Calu3 (cell line): ENCODE results near the gene LGR5. TPM values are rescaled to one million over a fixed set of nuclear protein-coding genes. Genes with fewer than 3 reads are reported as not detected.
"Not testable (repeated sequence)": the region's sequence is repeated elsewhere in the genome, so short reads cannot be mapped to it uniquely, and the experiment has no call there.

Experiments
- BruUV-seq: library from RNA; stranded (reverse); fragments of 400-500 nt; replicated peaks from 2 replicates; lab custom pipeline; 2021; lab: Mats Ljungman, UMichigan
- CTCF ChIA-PET: fragments of 300-600 bp; sonication (Branson Sonifier 250); formaldehyde crosslinking; loops from one replicate; lab custom pipeline; 2022; ENCODE audit warnings: antibody characterized with exemption; lab: Charles Lee
- DNase-seq: peaks from one replicate; pipeline ENCODE4 v3.0.0; 2022
- H3K27ac Mint-ChIP-seq: one replicate; pipeline ENCODE4 v1.8.0; 2022; ENCODE audit warnings: mixed read lengths; ENCODE audit not compliant: unreplicated experiment
- H3K27me3 Mint-ChIP-seq: one replicate; pipeline ENCODE4 v1.8.0; 2022; ENCODE audit warnings: mixed read lengths; ENCODE audit not compliant: unreplicated experiment
- H3K36me3 Mint-ChIP-seq: one replicate; pipeline ENCODE4 v1.8.0; 2022; ENCODE audit warnings: mild to moderate bottlenecking, moderate library complexity, mixed read lengths; ENCODE audit not compliant: insufficient read depth, unreplicated experiment
- H3K4me1 Mint-ChIP-seq: one replicate; pipeline ENCODE4 v1.8.0; 2022; ENCODE audit warnings: mild to moderate bottlenecking, low read depth, mixed read lengths; ENCODE audit not compliant: unreplicated experiment
- H3K4me3 Mint-ChIP-seq: one replicate; pipeline ENCODE4 v1.8.0; 2022; ENCODE audit warnings: mild to moderate bottlenecking, low read depth, moderate library complexity, mixed read lengths; ENCODE audit not compliant: unreplicated experiment
- H3K9me3 Mint-ChIP-seq: one replicate; pipeline ENCODE4 v1.8.0; 2022; ENCODE audit warnings: low read depth, mixed read lengths; ENCODE audit not compliant: unreplicated experiment
- intact Hi-C: fragments of 100-400 bp; cut with micrococcal nuclease; formaldehyde crosslinking; loops from one replicate; pipeline ENCODE4 v1.10.0; 2022; ENCODE audit not compliant: unreplicated experiment
- total RNA-seq: library from RNA; stranded (reverse); gene quantifications from 2 replicates; pipeline ENCODE4 v1.2.3, GENCODE V29; 2022
- TF ChIP-seq, protein P1 (sequence below): fragments of 200-600 bp; IDR thresholded peaks from one replicate; pipeline ENCODE4 v1.8.0; 2022; ENCODE audit warnings: antibody characterized with exemption; ENCODE audit not compliant: unreplicated experiment

LGR5 gene
- total RNA-seq, 1 experiment from 2014 or later, result 0.09 TPM

DNA sequence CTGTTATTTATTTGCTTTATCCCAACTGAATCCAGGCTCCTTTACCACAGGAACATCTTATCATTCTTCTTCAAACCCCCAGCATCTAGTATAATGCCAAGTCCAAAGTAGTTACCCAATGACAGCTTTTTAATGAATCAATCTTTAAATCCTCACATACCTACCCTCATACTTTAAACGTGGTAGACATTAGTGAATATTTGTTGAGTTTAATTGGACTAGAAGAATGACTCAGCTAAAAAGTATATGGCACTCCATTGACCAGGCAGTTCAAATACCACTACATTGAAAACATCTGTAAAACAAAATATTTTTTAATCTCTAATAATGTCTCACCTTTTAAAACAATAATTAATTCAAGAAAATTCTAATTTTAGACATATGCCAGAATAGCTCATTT is 125.9 kb downstream of the LGR5 start:
- intact Hi-C loops, result no loop called here
- H3K27ac Mint-ChIP-seq, result no peak overlapping the region
- no peak overlapping the region for H3K4me3 Mint-ChIP-seq
- no peak for DNase-seq
- H3K27me3 Mint-ChIP-seq, result no peaks in the 10 kb centered on the region
- CTCF ChIA-PET, result no interaction called here
- TF ChIP-seq, protein P1, sequence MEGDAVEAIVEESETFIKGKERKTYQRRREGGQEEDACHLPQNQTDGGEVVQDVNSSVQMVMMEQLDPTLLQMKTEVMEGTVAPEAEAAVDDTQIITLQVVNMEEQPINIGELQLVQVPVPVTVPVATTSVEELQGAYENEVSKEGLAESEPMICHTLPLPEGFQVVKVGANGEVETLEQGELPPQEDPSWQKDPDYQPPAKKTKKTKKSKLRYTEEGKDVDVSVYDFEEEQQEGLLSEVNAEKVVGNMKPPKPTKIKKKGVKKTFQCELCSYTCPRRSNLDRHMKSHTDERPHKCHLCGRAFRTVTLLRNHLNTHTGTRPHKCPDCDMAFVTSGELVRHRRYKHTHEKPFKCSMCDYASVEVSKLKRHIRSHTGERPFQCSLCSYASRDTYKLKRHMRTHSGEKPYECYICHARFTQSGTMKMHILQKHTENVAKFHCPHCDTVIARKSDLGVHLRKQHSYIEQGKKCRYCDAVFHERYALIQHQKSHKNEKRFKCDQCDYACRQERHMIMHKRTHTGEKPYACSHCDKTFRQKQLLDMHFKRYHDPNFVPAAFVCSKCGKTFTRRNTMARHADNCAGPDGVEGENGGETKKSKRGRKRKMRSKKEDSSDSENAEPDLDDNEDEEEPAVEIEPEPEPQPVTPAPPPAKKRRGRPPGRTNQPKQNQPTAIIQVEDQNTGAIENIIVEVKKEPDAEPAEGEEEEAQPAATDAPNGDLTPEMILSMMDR, result no peak
- BruUV-seq, result no TSS peak
- no peaks in the 10 kb centered on the region for H3K4me1 Mint-ChIP-seq
- H3K9me3 Mint-ChIP-seq, result peaks cover 2% of the 10 kb centered on the region
- H3K36me3 Mint-ChIP-seq, result no peaks in the 10 kb centered on the region

GRCh38 chr12:71566655-71567054 is 127.1 kb downstream of the LGR5 start:
- no peak overlapping the region for H3K27ac Mint-ChIP-seq
- TF ChIP-seq, protein P1, result no peak

DNA sequence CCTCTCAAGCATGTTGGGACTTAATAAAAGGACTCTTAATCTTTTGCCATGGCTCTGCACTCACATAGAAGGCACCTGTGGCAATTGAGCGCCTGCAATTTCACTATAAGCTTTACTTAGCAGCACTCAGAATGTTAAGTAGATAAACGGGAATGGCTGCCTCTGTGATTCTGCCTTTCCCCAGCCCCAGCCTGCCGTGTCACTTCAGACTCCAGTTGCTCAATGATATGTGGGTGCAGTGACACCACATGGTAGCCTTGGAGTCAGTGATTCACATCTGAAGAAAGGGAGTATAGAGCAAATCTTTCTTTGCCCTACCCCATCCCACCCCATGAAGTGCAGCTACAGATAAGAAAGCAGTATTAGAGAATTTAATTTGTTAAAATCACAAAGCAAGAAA is 127.9 kb downstream of the LGR5 start:
- H3K27ac Mint-ChIP-seq, result no peak overlapping the region
- CTCF ChIA-PET, result no interaction called here
- H3K9me3 Mint-ChIP-seq, result peaks cover 2% of the 10 kb centered on the region
- TF ChIP-seq, protein P1, result no peak
- no peaks in the 10 kb centered on the region for H3K4me1 Mint-ChIP-seq
- no TSS peak for BruUV-seq
- H3K36me3 Mint-ChIP-seq, result no peaks in the 10 kb centered on the region
- DNase-seq, result no peak
- no peaks in the 10 kb centered on the region for H3K27me3 Mint-ChIP-seq
- intact Hi-C loops, result no loop called here
- H3K4me3 Mint-ChIP-seq, result no peak overlapping the region

More at GRCh38 chr12:71566655-71567054, 127.1 kb downstream of the LGR5 start:
- no peak for DNase-seq
- no TSS peak for BruUV-seq
- Mint-ChIP-seq H3K4me3 (no peak overlapping the region), H3K4me1 (no peaks in the 10 kb centered on the region), H3K9me3 (peaks cover 2% of the 10 kb centered on the region), H3K36me3 (no peaks in the 10 kb centered on the region), H3K27me3 (no peaks in the 10 kb centered on the region)
- intact Hi-C loops, result no loop called here
- CTCF ChIA-PET, result no interaction called here

DNA sequence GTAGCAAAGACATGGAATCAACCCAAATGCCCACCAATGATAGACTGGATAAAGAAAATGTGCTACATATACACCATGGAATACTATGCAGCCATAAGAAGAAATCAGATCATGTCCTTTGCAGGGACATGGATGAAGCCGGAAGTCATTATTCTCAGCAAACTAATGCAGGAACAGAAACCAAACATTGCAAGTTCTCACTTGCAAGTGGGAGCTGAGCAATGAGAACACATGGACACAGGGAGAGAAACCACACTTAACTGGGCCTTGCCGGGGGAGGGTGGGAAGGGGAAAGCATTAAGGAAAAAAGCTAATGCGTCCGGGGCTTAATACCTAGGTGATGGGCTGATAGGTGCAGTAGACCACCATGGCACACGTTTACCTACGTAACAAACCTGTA is 130.3 kb downstream of the LGR5 start:
- CTCF ChIA-PET, H3K36me3 Mint-ChIP-seq, DNase-seq, H3K27ac Mint-ChIP-seq, intact Hi-C loops, H3K9me3 Mint-ChIP-seq, H3K27me3 Mint-ChIP-seq, H3K4me1 Mint-ChIP-seq, H3K4me3 Mint-ChIP-seq, BruUV-seq: not testable (repeated sequence)

DNA sequence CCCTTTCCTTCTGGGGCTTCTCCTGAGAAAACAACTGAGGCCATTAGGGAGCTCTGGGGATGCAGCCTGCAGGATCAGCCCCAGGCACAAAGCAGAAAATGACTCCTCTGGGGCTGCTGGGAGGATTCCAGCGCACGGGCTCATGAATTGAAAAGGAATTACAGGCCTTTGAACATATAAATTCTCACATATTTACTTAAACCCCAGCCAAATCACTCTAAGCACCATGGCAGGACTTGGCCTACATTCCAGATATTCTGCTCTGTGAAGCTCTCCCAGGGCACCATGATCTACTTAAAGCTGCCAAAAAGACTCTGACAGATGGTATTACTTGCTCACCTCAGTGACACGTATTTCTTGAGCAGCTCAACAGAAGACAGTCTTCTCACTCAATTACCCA is 136.9 kb downstream of the LGR5 start:
- TF ChIP-seq, protein P1, result no peak
- BruUV-seq, result no TSS peak
- CTCF ChIA-PET, result no interaction called here
- H3K36me3 Mint-ChIP-seq, result no peaks in the 10 kb centered on the region
- intact Hi-C loops, result no loop called here
- DNase-seq, result no peak
- H3K27me3 Mint-ChIP-seq, result no peaks in the 10 kb centered on the region
- H3K4me3 Mint-ChIP-seq, result no peak overlapping the region
- H3K27ac Mint-ChIP-seq, result no peak overlapping the region
- peaks cover 4% of the 10 kb centered on the region for H3K4me1 Mint-ChIP-seq
- H3K9me3 Mint-ChIP-seq, result no peaks in the 10 kb centered on the region
